GM12878 (cell line): Measurements from ENCODE around the gene P2RX7. TPM values are rescaled to one million over a fixed set of nuclear protein-coding genes. Genes with fewer than 3 reads are reported as not detected.

ENCODE experiments used
- EED ChIP-seq: sonication (generic); IDR thresholded peaks from 2 replicates; pipeline ENCODE4 v1.6.1; 2016; ENCODE audit warnings: antibody characterized with exemption, low read depth
- IKZF1 ChIP-seq: fragments of 450-650 bp; conservative IDR thresholded peaks from 2 replicates; pipeline ENCODE4 v1.6.1; 2017; ENCODE audit warnings: antibody characterized with exemption, mild to moderate bottlenecking
- NBN ChIP-seq: fragments of 450-650 bp; IDR thresholded peaks from 2 replicates; pipeline ENCODE4 v1.6.1; 2016
- RELB ChIP-seq: fragments of 450-650 bp; IDR thresholded peaks from 2 replicates; pipeline ENCODE4 v1.6.1; 2017; ENCODE audit warnings: low read depth, mild to moderate bottlenecking, moderate library complexity
- SPI1 ChIP-seq: IDR thresholded peaks from 2 replicates; pipeline ENCODE4 v1.6.1; 2011; ENCODE audit warnings: low read depth, mild to moderate bottlenecking, low read length, moderate library complexity, borderline replicate concordance; ENCODE audit not compliant: insufficient read depth
- SRF ChIP-seq, 2 experiments: IDR thresholded peaks; 2 replicates each; pipeline ENCODE4 v1.6.1; 2011; ENCODE audit warnings: low read depth in 2 of 2, low read length in 2 of 2, mild to moderate bottlenecking in 1 of 2, moderate library complexity in 1 of 2
- ZNF687 ChIP-seq: fragments of 450-650 bp; IDR thresholded peaks from 2 replicates; pipeline ENCODE4 v1.6.1; 2017; ENCODE audit warnings: mild to moderate bottlenecking, moderate library complexity
- polyA plus RNA-seq, 11 experiments: library from polyadenylated mRNA; depleted of rRNA in 4 of 11; unstranded in 6 of 11; stranded (reverse) in 5 of 11; fragments of >200 nt; fragmentation: Nextera tagmentation in 4 of 11; fragmentation: Illumina TruSeq in 1 of 11; extraction: Ambion mirVana in 4 of 11; extraction: Trizol in 1 of 11; gene quantifications; 1 replicate in 1 of 11; 2 replicates in 10 of 11; pipeline versions ENCODE4 v1.2.1 to v1.2.3, GENCODE V29; 2011 to 2016; ENCODE audit warnings: inconsistent platforms in 2 of 11, missing spikeins in 2 of 11, low read depth in 1 of 11
- total RNA-seq, 4 experiments: library from RNA; depleted of rRNA in 3 of 4; stranded (reverse); fragments of >200 nt in 3 of 4; fragmentation: Illumina TruSeq in 1 of 4; extraction: Trizol in 1 of 4; gene quantifications; 2 replicates each; pipeline versions ENCODE4 v1.2.1 to v1.2.3, GENCODE V29; 2013 to 2021
- TF ChIP-seq, protein P1 (sequence below): IDR thresholded peaks from 2 replicates; pipeline ENCODE4 v1.6.1; 2012; ENCODE audit warnings: low read depth, low read length, improper control_type of control experiment

The P2RX7 gene
- total and polyA plus RNA-seq, 10 of the 15 experiments (the other 5 are each of a cell fraction or from before 2014, with no cell fraction given): 0.74 to 2.6 (median 1.5) TPM

GRCh38 chr12:121132601-121133481 lies at the start of gene P2RX7 (continued):
- TF ChIP-seq RELB (peak; percentile 45), SPI1 (peak; percentile 13; the same call in 1 of the 2 replicates), EED (peak; percentile 53; the same call in 1 of the 2 replicates), IKZF1 (peak; percentile 61), SRF (IDR thresholded peaks at IDR 0.05; ENCODE audit: low read depth in 2 of 2, low read length in 2 of 2) (no peak), ZNF687 (peak; percentile 61), NBN (0 out of 2 replicates have a peak, but pooled peaks have one; percentile 33)
- TF ChIP-seq, protein P1, sequence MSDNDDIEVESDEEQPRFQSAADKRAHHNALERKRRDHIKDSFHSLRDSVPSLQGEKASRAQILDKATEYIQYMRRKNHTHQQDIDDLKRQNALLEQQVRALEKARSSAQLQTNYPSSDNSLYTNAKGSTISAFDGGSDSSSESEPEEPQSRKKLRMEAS: peak; percentile 36
